Epithelial cell of esophagus (primary cell): ENCODE measurements around the gene ARHGAP44.

ENCODE experiments used
- DNase-seq: peaks from one replicate; pipeline ENCODE4 v3.0.0; 2010; ENCODE audit warnings: low read depth
- H3K4me3 ChIP-seq: 2 replicates; pipeline ENCODE4 v1.5.1; 2011; ENCODE audit warnings: mild to moderate bottlenecking, low read length, control low read depth
- CTCF ChIP-seq: IDR thresholded peaks from 2 replicates; pipeline ENCODE4 v1.5.1; 2011; ENCODE audit warnings: low read depth, mild to moderate bottlenecking, low read length, control low read depth, inconsistent platforms; ENCODE audit not compliant: insufficient read depth; ENCODE audit errors: missing control alignments

Gene ARHGAP44

GRCh38 chr17:12898110-12898509, 108.8 kb downstream of the ARHGAP44 start:
- no peak for DNase-seq
- no peak overlapping the region for H3K4me3 ChIP-seq
- no peak for TF ChIP-seq CTCF

DNA sequence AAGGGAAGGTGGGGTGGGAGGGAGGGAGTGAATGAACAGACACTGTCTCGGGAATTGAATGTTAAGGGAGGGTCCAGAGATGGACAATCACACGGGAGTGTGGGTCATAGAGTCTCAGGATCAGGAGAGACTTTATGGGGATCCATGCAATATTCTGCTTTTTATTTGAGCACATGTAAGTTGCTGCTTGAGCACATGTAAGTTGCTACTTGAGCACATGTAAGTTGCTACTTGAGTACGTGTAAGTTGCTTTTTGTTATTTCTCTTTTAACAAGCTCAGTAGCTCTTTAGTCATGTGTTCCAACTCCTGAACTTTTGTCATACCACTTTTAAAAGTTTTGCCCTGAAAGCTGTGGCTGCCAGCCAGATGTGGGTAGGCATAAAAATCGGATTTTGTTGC, 110.3 kb downstream of the ARHGAP44 start:
- DNase-seq = no peak

GRCh38 chr17:12900474-12900873, 111.2 kb downstream of the ARHGAP44 start:
- DNase-seq = no peak
- no peak for TF ChIP-seq CTCF

More for the DNA sequence above, 110.3 kb downstream of the ARHGAP44 start:
- H3K4me3 ChIP-seq = no peak overlapping the region
- no peak for TF ChIP-seq CTCF

DNA sequence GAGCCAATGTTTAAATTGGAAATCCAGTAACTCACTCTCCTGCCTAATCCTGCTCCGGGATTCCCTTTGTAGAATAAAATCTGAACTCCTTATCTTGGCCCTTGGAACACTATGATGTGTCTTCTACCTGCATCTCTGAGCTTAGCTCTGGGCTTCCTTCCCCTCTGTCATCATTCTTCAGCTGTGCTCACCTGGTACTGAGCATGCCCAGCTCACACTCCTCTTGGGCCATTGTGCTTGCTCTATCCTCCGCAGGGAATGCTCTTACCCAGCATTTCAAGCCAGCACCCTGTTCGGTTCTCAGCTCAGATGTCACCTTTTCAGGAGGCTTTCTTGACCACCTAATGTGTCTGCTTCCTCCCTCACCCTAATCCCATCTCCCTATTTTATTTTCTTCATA, 112.7 kb downstream of the ARHGAP44 start:
- no peak for DNase-seq
- TF ChIP-seq CTCF = no peak
- no peak overlapping the region for H3K4me3 ChIP-seq

More at GRCh38 chr17:12900474-12900873, 111.2 kb downstream of the ARHGAP44 start:
- no peak overlapping the region for H3K4me3 ChIP-seq

GRCh38 chr17:12907477-12907876, 118.2 kb downstream of the ARHGAP44 start:
- DNase-seq = no peak
- no peak for TF ChIP-seq CTCF
- H3K4me3 ChIP-seq = no peak overlapping the region

GRCh38 chr17:12909046-12909445, 119.7 kb downstream of the ARHGAP44 start:
- no peak for DNase-seq
- H3K4me3 ChIP-seq = no peak overlapping the region
- TF ChIP-seq CTCF = no peak

DNA sequence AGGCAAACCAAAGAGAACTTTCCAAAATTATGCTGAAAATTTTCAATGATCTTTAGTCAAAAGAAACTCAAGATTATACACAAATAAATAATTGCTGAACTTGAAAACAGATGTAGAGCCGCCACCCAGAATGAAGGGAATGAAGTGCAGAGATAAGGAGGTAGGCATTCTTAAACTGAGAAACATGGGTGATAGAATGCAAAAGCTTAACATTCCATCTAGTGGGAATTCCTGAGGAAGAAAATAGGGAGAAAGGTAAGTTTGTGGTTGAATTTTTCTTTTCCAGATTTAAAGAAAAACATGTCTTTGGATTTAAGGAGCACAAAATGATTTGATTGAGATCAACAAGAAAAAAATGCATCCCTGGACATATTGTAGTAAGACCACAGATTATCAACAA, 120.2 kb downstream of the ARHGAP44 start:
- TF ChIP-seq CTCF = no peak
- no peak overlapping the region for H3K4me3 ChIP-seq
- DNase-seq = no peak
